HCT116 (cell line): Measurements from ENCODE around the gene OOSP1. TPM values are rescaled to one million over a fixed set of nuclear protein-coding genes. Genes with fewer than 3 reads are reported as not detected.

ENCODE experiments used
- ATAC-seq: fragments of 200-7000 bp; cut with Tn5 transposase; 2 replicates; pipeline ENCODE4 v1.9.1; 2020; ENCODE audit warnings: mild to moderate bottlenecking, moderate library complexity
- BruUV-seq: library from RNA; stranded (reverse); fragments of 400-500 nt; replicated peaks from 2 replicates; lab custom pipeline; 2021; lab: Mats Ljungman, UMichigan
- CTCF ChIA-PET: fragments of 300-600 bp; sonication (Branson Sonifier 250); formaldehyde crosslinking; loops from one replicate; lab custom pipeline; 2021; ENCODE audit warnings: antibody characterized with exemption; lab: Charles Lee
- POLR2A ChIA-PET: fragments of 300-600, 350-600 bp; sonication (Branson Sonifier 250); formaldehyde crosslinking; loops from one replicate; lab custom pipeline; 2021; ENCODE audit warnings: antibody characterized with exemption; lab: Charles Lee
- RAD21 ChIA-PET, 2 experiments: fragments of 300-600 bp; sonication (Branson Sonifier 250); formaldehyde crosslinking; loops; one replicate each; lab custom pipeline; 2023; ENCODE audit warnings: low total read pairs in 2 of 2; ENCODE audit not compliant: uncharacterized antibody in 2 of 2, unreplicated experiment in 2 of 2, low non-redundant PET in 1 of 2; lab: Charles Lee
- DNase-seq: peaks from one replicate; pipeline ENCODE4 v3.0.0-alpha.2; 2010; ENCODE audit warnings: low read depth, low spot score
- H2AFZ ChIP-seq: fragments of 200-600 bp; shearing (Covaris generic), sonication (generic); 2 replicates; pipeline ENCODE4 v1.6.1; 2017; ENCODE audit warnings: low read depth, mixed run types, mixed read lengths, antibody characterized with exemption, low read length; ENCODE audit not compliant: poor library complexity, severe bottlenecking
- H3K27ac ChIP-seq: 2 replicates; pipeline ENCODE4 v1.5.1; 2012; ENCODE audit warnings: low read depth, low read length
- H3K27me3 ChIP-seq: fragments of 200-600 bp; sonication (generic); 2 replicates; pipeline ENCODE4 v1.6.1; 2016; ENCODE audit warnings: mixed run types, low read length, mixed read lengths; ENCODE audit not compliant: insufficient read depth
- H3K36me3 ChIP-seq, 2 experiments: fragments of 200-500 bp in 1 of 2; fragments of 200-600 bp in 1 of 2; sonication (Bioruptor generic) in 1 of 2; sonication (generic) in 1 of 2; 2 replicates each; pipeline versions ENCODE4 v1.5.1 to v1.6.1; 2014 to 2016; ENCODE audit warnings: low read length in 2 of 2, inconsistent platforms in 1 of 2, mixed read lengths in 1 of 2, mixed run types in 1 of 2; ENCODE audit not compliant: insufficient read depth in 2 of 2, control insufficient read depth in 1 of 2
- H3K4me1 ChIP-seq, 2 experiments: fragments of 200-600 bp in 1 of 2; sonication (generic) in 1 of 2; 2 replicates each; pipeline versions ENCODE4 v1.5.1 to v1.6.1; 2012 to 2017; ENCODE audit warnings: low read length in 2 of 2, inconsistent platforms in 1 of 2, mild to moderate bottlenecking in 1 of 2, mixed read lengths in 1 of 2, mixed run types in 1 of 2, moderate library complexity in 1 of 2; ENCODE audit not compliant: insufficient read depth in 2 of 2, control insufficient read depth in 1 of 2
- H3K4me2 ChIP-seq: fragments of 200-600 bp; sonication (generic); 2 replicates; pipeline ENCODE4 v1.6.1; 2017; ENCODE audit warnings: mixed run types, low read length, mixed read lengths
- H3K4me3 ChIP-seq, 2 experiments: fragments of 200-600 bp in 1 of 2; sonication (generic) in 1 of 2; replicated peaks in 1 of 2; 2 replicates each; pipeline ENCODE4 v1.5.1; 2011 to 2016; ENCODE audit warnings: low read length in 2 of 2, control low read depth in 1 of 2, low read depth in 1 of 2, mild to moderate bottlenecking in 1 of 2, mixed read lengths in 1 of 2, mixed run types in 1 of 2
- H3K79me2 ChIP-seq: fragments of 200-600 bp; sonication (generic); 2 replicates; pipeline ENCODE4 v1.6.1; 2017; ENCODE audit warnings: mild to moderate bottlenecking, mixed run types, low read length, moderate library complexity, mixed read lengths; ENCODE audit not compliant: insufficient read depth
- H3K9ac ChIP-seq: fragments of 200-600 bp; sonication (generic); 2 replicates; pipeline ENCODE4 v1.6.1; 2016; ENCODE audit warnings: low read length, mixed read lengths
- H3K9me2 ChIP-seq: fragments of 200-600 bp; sonication (generic), shearing (Covaris generic); 2 replicates; pipeline ENCODE4 v1.6.1; 2017; ENCODE audit warnings: mixed run types, mild to moderate bottlenecking, moderate library complexity; ENCODE audit not compliant: insufficient read depth
- H3K9me3 ChIP-seq, 2 experiments: fragments of 200-500 bp in 1 of 2; fragments of 200-600 bp in 1 of 2; sonication (Bioruptor generic) in 1 of 2; sonication (generic) in 1 of 2; 2 replicates each; pipeline ENCODE4 v1.6.1; 2014 to 2017; ENCODE audit warnings: low read length in 2 of 2, mixed read lengths in 2 of 2, inconsistent platforms in 1 of 2, low read depth in 1 of 2, mild to moderate bottlenecking in 1 of 2, mixed run types in 1 of 2, moderate library complexity in 1 of 2; ENCODE audit not compliant: control insufficient read depth in 1 of 2, insufficient read depth in 1 of 2
- H4K20me1 ChIP-seq: fragments of 200-600 bp; sonication (generic), shearing (Covaris generic); 2 replicates; pipeline ENCODE4 v1.6.1; 2017; ENCODE audit warnings: mixed run types, mild to moderate bottlenecking, moderate library complexity; ENCODE audit not compliant: insufficient read depth
- CBX3 ChIP-seq: IDR thresholded peaks from 2 replicates; pipeline ENCODE4 v1.6.1; 2012; ENCODE audit warnings: low read depth
- CEBPB ChIP-seq: IDR thresholded peaks from 2 replicates; pipeline ENCODE4 v1.6.1; 2012; ENCODE audit warnings: low read depth
- EGR1 ChIP-seq: IDR thresholded peaks from 2 replicates; pipeline ENCODE4 v1.6.1; 2012; ENCODE audit warnings: low read depth
- ELF1 ChIP-seq: IDR thresholded peaks from 2 replicates; pipeline ENCODE4 v1.6.1; 2012; ENCODE audit warnings: low read depth, borderline replicate concordance
- EZH2phosphoT487 ChIP-seq: fragments of 200-600 bp; IDR thresholded peaks from 2 replicates; pipeline ENCODE4 v1.6.1; 2018; ENCODE audit warnings: antibody characterized with exemption, borderline replicate concordance
- FOSL1 ChIP-seq: IDR thresholded peaks from 2 replicates; pipeline ENCODE4 v1.6.1; 2012; ENCODE audit warnings: low read depth
- POLR2A ChIP-seq: IDR thresholded peaks from 2 replicates; pipeline ENCODE4 v1.7.0; 2011; ENCODE audit warnings: borderline replicate concordance; ENCODE audit not compliant: insufficient read depth, insufficient read length; ENCODE audit errors: extremely low read depth
- POLR2AphosphoS5 ChIP-seq: IDR thresholded peaks from 2 replicates; pipeline ENCODE4 v1.6.1; 2011; ENCODE audit warnings: mild to moderate bottlenecking, low read depth, low read length, moderate library complexity
- RAD21 ChIP-seq: IDR thresholded peaks from 2 replicates; pipeline ENCODE4 v1.6.1; 2012; ENCODE audit warnings: low read depth, mild to moderate bottlenecking
- SIN3A ChIP-seq: IDR thresholded peaks from 2 replicates; pipeline ENCODE4 v1.6.1; 2012; ENCODE audit warnings: low read depth
- SP1 ChIP-seq: IDR thresholded peaks from 2 replicates; pipeline ENCODE4 v1.6.1; 2012; ENCODE audit warnings: low read depth
- ZFX ChIP-seq: fragments of 450-650 bp; IDR thresholded peaks from 2 replicates; pipeline ENCODE4 v1.6.1; 2017
- ZNF274 ChIP-seq: fragments of 200-500 bp; sonication (Bioruptor generic); IDR thresholded peaks from 2 replicates; pipeline ENCODE4 v1.6.1; 2014; ENCODE audit warnings: mild to moderate bottlenecking, low read depth, low read length, inconsistent platforms
- intact Hi-C: fragments of 100-400 bp; cut with micrococcal nuclease; formaldehyde crosslinking; loops from 2 replicates; pipeline ENCODE4 v1.10.0; 2022
- total RNA-seq: library from RNA; stranded (reverse); gene quantifications from one replicate; pipeline ENCODE4 v1.2.1, GENCODE V29; 2021; ENCODE audit not compliant: unreplicated experiment
- TF ChIP-seq, protein P1 (sequence below): IDR thresholded peaks from 2 replicates; pipeline ENCODE4 v1.6.1; 2012
- TF ChIP-seq, protein P2 (sequence below): IDR thresholded peaks from 2 replicates; pipeline ENCODE4 v1.6.1; 2011; ENCODE audit warnings: mild to moderate bottlenecking, low read length, moderate library complexity; ENCODE audit not compliant: insufficient replicate concordance; ENCODE audit errors: extremely low read depth

The OOSP1 gene
- total RNA-seq, 1 experiment from 2014 or later, result not detected

DNA sequence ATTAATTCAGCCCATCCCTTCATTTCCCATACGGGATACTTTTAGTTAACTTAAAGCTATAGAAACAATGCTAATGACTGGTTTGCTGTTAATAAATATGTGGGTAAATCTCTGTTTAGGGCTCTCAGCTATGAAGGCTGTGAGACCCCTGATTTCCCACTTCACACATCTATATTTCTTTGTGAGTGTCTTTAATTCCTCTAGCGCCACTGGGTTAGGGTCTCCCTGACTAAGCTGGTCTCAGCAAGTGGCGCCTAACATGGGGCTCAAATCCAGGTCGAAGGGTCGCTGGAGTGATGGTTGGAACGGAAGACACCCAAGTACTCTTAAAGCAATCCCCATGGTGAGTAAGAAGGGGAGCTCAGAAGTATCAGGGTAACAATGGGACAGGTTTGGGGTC lies 14.4 kb upstream of the OOSP1 start:
- ChIA-PET RAD21 (no interaction called here), POLR2A (no interaction called here), CTCF (no interaction called here)
- Histone ChIP-seq H3K79me2 (no peaks in the 10 kb centered on the region), H3K9me3 (peaks cover 4 to 13% of the 10 kb centered on the region in 2 experiments; a peak in 2 of 4 replicates), H3K4me2 (no peak overlapping the region), H3K4me3 (no peak overlapping the region), H4K20me1 (no peaks in the 10 kb centered on the region), H3K27ac (no peak overlapping the region), H3K27me3 (no peaks in the 10 kb centered on the region), H3K36me3 (no peaks in the 10 kb centered on the region)
- intact Hi-C loops, result no loop called here
- DNase-seq (no peak), ATAC-seq (no peak)
- TF ChIP-seq ZNF274 (no peak), EGR1 (no peak), SP1 (no peak), FOSL1 (no peak), EZH2phosphoT487 (no peak), SIN3A (no peak), ELF1 (no peak), CBX3 (no peak), POLR2AphosphoS5 (no peak), RAD21 (no peak), CEBPB (no peak), POLR2A (no peak), ZFX (no peak)
- TF ChIP-seq, protein P1, sequence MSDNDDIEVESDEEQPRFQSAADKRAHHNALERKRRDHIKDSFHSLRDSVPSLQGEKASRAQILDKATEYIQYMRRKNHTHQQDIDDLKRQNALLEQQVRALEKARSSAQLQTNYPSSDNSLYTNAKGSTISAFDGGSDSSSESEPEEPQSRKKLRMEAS, result no peak
- TF ChIP-seq, protein P2, sequence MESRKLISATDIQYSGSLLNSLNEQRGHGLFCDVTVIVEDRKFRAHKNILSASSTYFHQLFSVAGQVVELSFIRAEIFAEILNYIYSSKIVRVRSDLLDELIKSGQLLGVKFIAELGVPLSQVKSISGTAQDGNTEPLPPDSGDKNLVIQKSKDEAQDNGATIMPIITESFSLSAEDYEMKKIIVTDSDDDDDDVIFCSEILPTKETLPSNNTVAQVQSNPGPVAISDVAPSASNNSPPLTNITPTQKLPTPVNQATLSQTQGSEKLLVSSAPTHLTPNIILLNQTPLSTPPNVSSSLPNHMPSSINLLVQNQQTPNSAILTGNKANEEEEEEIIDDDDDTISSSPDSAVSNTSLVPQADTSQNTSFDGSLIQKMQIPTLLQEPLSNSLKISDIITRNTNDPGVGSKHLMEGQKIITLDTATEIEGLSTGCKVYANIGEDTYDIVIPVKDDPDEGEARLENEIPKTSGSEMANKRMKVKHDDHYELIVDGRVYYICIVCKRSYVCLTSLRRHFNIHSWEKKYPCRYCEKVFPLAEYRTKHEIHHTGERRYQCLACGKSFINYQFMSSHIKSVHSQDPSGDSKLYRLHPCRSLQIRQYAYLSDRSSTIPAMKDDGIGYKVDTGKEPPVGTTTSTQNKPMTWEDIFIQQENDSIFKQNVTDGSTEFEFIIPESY, result no peak
- TF ChIP-seq, all 23 proteins: peak for 0
- Histone ChIP-seq H3K9me2 (no peaks in the 10 kb centered on the region), H3K9ac (no peak overlapping the region), H3K4me1 (no peaks in the 10 kb centered on the region), H2AFZ (no peak overlapping the region)
- BruUV-seq, result no TSS peak
